ENCODE measurements around the gene KCNE5.

The KCNE5 gene

DNA sequence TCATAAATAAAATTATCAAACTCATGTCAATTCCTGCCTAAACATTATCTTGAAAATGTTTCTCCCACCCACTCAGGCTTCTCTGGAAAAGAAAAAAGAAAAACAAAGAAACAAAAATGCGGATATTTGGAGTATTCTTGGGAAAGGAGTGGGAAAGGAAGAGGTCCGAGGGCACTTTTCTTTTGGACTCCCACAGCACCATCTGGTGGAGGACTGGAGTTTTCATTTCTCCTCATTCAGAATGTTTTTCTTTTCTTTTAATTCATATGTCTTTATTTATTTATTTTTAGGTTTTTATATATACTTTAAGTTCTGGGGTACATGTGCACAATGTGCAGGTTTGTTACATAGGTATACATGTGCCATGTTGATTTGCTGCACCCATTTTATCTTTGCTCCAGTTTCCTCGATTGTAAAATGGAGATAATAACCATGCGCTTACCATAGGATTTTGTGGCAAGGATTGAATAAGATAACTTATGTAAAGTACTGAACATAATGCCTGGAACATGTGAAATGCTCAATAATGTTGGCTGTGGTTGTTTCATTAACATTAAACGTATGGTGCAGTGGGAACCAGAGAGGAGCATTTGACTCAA, 8.0 kb upstream of the KCNE5 start:
- H3K4me3 ChIP-seq (replicated peaks; ENCODE audit: low read depth, low read length): no peak overlapping the region
- no peak for DNase-seq (ENCODE audit: extremely low read depth, low read depth)
- TF ChIP-seq, protein P1, sequence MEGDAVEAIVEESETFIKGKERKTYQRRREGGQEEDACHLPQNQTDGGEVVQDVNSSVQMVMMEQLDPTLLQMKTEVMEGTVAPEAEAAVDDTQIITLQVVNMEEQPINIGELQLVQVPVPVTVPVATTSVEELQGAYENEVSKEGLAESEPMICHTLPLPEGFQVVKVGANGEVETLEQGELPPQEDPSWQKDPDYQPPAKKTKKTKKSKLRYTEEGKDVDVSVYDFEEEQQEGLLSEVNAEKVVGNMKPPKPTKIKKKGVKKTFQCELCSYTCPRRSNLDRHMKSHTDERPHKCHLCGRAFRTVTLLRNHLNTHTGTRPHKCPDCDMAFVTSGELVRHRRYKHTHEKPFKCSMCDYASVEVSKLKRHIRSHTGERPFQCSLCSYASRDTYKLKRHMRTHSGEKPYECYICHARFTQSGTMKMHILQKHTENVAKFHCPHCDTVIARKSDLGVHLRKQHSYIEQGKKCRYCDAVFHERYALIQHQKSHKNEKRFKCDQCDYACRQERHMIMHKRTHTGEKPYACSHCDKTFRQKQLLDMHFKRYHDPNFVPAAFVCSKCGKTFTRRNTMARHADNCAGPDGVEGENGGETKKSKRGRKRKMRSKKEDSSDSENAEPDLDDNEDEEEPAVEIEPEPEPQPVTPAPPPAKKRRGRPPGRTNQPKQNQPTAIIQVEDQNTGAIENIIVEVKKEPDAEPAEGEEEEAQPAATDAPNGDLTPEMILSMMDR (IDR thresholded peaks at IDR 0.05; ENCODE audit: low read depth, low read length, missing control alignments): peak; percentile 42

GRCh38 chrX:109629310-109629709, 4.3 kb upstream of the KCNE5 start:
- DNase-seq (ENCODE audit: extremely low read depth, low read depth): no peak

DNA sequence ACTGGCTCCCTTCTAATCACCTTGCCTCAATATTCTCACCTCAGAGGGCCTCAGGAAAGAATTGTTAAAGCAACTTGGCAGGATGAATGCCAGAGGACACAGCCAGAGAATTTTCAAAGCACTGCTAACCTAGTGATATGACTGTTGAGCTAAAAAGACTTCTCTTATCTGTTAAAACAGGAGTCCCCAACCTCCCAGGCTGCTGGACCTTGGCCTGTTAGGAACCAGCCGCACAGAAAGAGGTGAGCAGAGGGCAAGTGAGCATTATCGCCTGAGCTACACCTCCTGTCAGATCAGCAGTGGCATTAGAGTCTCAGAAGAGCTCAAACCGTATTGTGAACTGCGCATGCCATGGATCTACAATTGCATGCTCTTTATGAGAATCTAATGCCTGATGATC, 1.7 kb upstream of the KCNE5 start:
- TF ChIP-seq, protein P1 (IDR thresholded peaks at IDR 0.05; ENCODE audit: low read depth, low read length, missing control alignments): no peak
- no peak overlapping the region for H3K4me3 ChIP-seq (replicated peaks; ENCODE audit: low read depth, low read length)
- DNase-seq (ENCODE audit: extremely low read depth, low read depth): no peak

More at GRCh38 chrX:109629310-109629709, 4.3 kb upstream of the KCNE5 start:
- no peak overlapping the region for H3K4me3 ChIP-seq (replicated peaks; ENCODE audit: low read depth, low read length)
- TF ChIP-seq, protein P1 (IDR thresholded peaks at IDR 0.05; ENCODE audit: low read depth, low read length, missing control alignments): no peak

DNA sequence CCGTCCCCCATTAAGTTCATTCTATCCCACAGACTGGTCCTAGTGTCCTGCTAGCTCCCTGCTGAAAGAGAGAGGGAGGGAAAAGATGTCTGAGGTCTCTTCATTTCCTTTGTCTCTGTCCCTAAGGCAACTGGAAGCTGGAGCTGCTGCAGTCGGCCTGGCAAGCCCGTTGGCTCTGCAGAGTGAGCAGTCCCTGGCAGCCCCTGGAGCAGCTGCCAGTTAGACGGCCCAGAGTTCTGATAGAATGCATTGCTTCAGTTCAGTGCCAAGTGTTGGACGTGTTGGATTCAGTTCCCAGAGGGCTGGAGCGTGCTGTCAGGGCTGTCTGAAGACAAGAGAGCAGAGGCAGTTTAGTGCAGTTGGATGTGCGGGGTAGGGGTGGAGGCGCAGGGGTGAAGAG, 975 bp downstream of the KCNE5 start:
- no peak overlapping the region for H3K4me3 ChIP-seq (replicated peaks; ENCODE audit: low read depth, low read length)
- no peak for DNase-seq (ENCODE audit: extremely low read depth, low read depth)
- TF ChIP-seq, protein P1 (IDR thresholded peaks at IDR 0.05; ENCODE audit: low read depth, low read length, missing control alignments): no peak

- TF ChIP-seq, protein P1 (IDR thresholded peaks at IDR 0.05; ENCODE audit: low read depth, low read length, missing control alignments): no peak
- DNase-seq (ENCODE audit: extremely low read depth, low read depth): no peak
- no peak overlapping the region for H3K4me3 ChIP-seq (replicated peaks; ENCODE audit: low read depth, low read length)
Observed at GRCh38 chrX:109622270-109622669, 2.7 kb downstream of the KCNE5 start.

DNA sequence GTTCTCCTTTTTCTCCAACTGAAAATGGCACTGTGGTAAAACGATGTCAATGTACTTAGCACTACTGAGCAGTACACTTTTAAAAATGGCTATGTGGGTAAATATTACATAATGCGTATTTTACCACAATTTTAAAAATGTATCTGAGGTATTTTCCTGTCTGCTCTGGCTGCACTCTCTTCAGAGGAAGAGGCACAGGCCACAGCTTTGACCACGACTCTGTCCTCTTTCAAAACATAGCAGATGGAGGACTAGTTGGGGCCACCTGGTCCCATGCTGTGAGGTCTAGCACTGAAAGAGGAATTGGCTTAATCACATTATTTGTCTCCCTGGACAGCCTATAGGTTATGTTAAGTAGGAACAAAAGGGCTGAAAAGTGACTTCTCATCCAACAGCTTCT, 5.2 kb downstream of the KCNE5 start:
- no peak for DNase-seq (ENCODE audit: extremely low read depth, low read depth)
- no peak overlapping the region for H3K4me3 ChIP-seq (replicated peaks; ENCODE audit: low read depth, low read length)
- TF ChIP-seq, protein P1 (IDR thresholded peaks at IDR 0.05; ENCODE audit: low read depth, low read length, missing control alignments): no peak

DNA sequence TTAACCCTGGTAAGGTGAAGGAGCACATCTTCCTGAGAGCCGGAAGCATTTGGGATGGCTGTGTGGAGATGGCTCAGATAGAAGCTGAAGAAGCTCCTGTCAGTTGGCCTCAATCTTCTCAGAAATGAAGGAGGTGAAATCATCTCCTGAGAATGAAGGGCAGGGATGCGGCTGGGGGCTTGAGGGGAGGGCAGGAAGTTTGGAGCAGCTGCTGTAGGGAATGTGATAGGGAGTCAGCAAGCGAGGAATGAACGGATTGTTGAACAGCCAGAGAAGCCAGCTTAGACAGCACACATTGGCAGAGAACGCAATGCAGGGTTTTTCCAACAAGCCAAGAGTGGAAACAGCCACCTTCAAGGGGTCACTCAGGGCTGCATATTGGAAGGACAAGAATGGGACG, 10.0 kb downstream of the KCNE5 start:
- TF ChIP-seq, protein P1 (IDR thresholded peaks at IDR 0.05; ENCODE audit: low read depth, low read length, missing control alignments): no peak
- H3K4me3 ChIP-seq (replicated peaks; ENCODE audit: low read depth, low read length): no peak overlapping the region
- no peak for DNase-seq (ENCODE audit: extremely low read depth, low read depth)

All from HFF-Myc (cell line).